ENCODE data around the gene MAP1S.

The MAP1S gene

DNA sequence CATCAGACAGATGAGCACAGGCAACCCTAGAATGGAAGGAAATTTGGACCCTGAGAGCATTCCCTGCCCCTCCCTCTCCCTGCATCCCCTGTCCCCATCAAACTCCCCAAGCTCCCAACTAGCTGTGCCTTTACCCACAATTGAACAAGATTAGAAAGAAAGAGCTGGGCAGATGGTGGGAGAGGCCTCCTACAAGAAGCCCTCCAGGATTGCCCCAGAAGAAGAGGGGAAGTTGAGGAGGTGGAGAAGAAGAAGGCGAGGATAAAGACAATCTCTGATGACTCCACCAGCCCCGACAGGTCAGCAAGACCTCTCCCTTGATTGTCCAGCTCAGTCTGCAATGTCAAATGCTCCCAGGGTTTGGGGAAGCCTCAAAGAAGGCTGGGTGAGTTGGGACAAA lies 43.0 kb upstream of the MAP1S start:
- no peaks in the 10 kb centered on the region for H3K27me3 ChIP-seq (ENCODE audit: insufficient read depth, low read length, poor library complexity)
- H3K79me2 ChIP-seq (ENCODE audit: insufficient read depth, low read length) = no peaks in the 10 kb centered on the region
- H2AFZ ChIP-seq (ENCODE audit: low read depth, low read length) = no peak overlapping the region
- no peak overlapping the region for H3K4me2 ChIP-seq (ENCODE audit: insufficient read depth, low read length)
- DNase-seq (no peak), ATAC-seq (ENCODE audit: insufficient read depth, low read depth) (no peak)
- no peaks in the 10 kb centered on the region for H3K36me3 ChIP-seq (ENCODE audit: insufficient read depth, low read length)
- no peak overlapping the region for H3K4me3 ChIP-seq (ENCODE audit: low read depth in 1 of 2, low read length in 2 of 2)
- no peak overlapping the region for H3K27ac ChIP-seq (ENCODE audit: low read length)
- H4K20me1 ChIP-seq (ENCODE audit: insufficient read depth, low read length) = 0 out of 2 replicates have a peak, but pooled peaks cover 4% of the 10 kb centered on the region
- H3K9ac ChIP-seq (ENCODE audit: low read depth, low read length) = no peak overlapping the region
- no peaks in the 10 kb centered on the region for H3K9me3 ChIP-seq (ENCODE audit: insufficient read depth, low read length, severe bottlenecking)
- TF ChIP-seq EZH2 (IDR thresholded peaks at IDR 0.05; ENCODE audit: borderline replicate concordance, low read depth, low read length, severe bottlenecking) = no peak
- TF ChIP-seq, protein P1, sequence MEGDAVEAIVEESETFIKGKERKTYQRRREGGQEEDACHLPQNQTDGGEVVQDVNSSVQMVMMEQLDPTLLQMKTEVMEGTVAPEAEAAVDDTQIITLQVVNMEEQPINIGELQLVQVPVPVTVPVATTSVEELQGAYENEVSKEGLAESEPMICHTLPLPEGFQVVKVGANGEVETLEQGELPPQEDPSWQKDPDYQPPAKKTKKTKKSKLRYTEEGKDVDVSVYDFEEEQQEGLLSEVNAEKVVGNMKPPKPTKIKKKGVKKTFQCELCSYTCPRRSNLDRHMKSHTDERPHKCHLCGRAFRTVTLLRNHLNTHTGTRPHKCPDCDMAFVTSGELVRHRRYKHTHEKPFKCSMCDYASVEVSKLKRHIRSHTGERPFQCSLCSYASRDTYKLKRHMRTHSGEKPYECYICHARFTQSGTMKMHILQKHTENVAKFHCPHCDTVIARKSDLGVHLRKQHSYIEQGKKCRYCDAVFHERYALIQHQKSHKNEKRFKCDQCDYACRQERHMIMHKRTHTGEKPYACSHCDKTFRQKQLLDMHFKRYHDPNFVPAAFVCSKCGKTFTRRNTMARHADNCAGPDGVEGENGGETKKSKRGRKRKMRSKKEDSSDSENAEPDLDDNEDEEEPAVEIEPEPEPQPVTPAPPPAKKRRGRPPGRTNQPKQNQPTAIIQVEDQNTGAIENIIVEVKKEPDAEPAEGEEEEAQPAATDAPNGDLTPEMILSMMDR (IDR thresholded peaks at IDR 0.05; ENCODE audit: borderline replicate concordance, extremely low read depth, low read length, poor library complexity, severe bottlenecking) = no peak
- no peaks in the 10 kb centered on the region for H3K4me1 ChIP-seq (ENCODE audit: insufficient read depth, low read length)

DNA sequence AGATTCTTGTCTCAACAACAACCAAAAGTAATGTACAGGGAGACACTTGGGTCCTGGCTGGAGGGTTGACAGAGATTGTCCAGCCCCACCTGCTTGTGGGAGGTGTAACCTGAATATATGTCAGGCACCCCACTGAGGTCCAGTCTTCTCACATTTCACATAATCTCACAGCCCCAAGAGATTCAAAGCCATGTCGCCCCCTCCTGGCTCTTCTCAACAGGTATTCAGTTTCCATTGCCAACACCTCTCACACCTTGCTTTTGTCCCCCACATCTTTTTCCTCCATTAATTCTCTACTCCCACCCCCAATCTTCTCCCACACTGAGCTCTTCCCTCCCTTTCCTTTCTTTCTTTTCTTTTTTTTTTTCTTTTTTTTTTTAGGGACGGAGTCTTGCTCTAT lies 42.3 kb upstream of the MAP1S start:
- no peak overlapping the region for H3K4me3 ChIP-seq (ENCODE audit: low read depth in 1 of 2, low read length in 2 of 2)
- 0 out of 2 replicates have a peak, but pooled peaks cover 4% of the 10 kb centered on the region for H4K20me1 ChIP-seq (ENCODE audit: insufficient read depth, low read length)
- no peak overlapping the region for H3K4me2 ChIP-seq (ENCODE audit: insufficient read depth, low read length)
- no peaks in the 10 kb centered on the region for H3K4me1 ChIP-seq (ENCODE audit: insufficient read depth, low read length)
- no peak overlapping the region for H2AFZ ChIP-seq (ENCODE audit: low read depth, low read length)
- no peaks in the 10 kb centered on the region for H3K36me3 ChIP-seq (ENCODE audit: insufficient read depth, low read length)
- no peaks in the 10 kb centered on the region for H3K9me3 ChIP-seq (ENCODE audit: insufficient read depth, low read length, severe bottlenecking)
- DNase-seq = no peak
- TF ChIP-seq EZH2 (IDR thresholded peaks at IDR 0.05; ENCODE audit: borderline replicate concordance, low read depth, low read length, severe bottlenecking) = no peak
- TF ChIP-seq, protein P1 (IDR thresholded peaks at IDR 0.05; ENCODE audit: borderline replicate concordance, extremely low read depth, low read length, poor library complexity, severe bottlenecking) = peak; percentile 51
- H3K27ac ChIP-seq (ENCODE audit: low read length) = no peak overlapping the region
- no peaks in the 10 kb centered on the region for H3K79me2 ChIP-seq (ENCODE audit: insufficient read depth, low read length)
- ATAC-seq (ENCODE audit: insufficient read depth, low read depth) = no peak
- H3K27me3 ChIP-seq (ENCODE audit: insufficient read depth, low read length, poor library complexity) = no peaks in the 10 kb centered on the region
- no peak overlapping the region for H3K9ac ChIP-seq (ENCODE audit: low read depth, low read length)

DNA sequence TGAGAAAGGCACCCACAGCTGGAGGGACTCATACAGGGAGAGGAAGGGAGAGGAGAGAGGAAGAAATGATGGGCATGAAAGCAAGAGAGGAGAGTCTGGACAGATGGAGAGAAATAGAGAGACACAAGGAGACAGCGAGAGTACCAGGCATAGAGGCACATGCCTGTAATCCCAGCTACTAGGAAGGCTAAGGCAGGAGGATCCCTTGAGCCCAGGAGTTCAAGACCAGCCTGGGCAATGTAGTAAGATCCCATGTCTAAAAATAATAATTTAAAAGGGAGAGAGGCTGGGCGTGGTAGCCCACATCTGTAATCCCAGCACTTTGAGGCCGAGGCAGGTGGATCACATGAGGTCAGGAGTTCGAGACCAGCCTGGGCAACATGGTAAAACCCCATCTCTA lies 40.4 kb upstream of the MAP1S start:
- TF ChIP-seq, protein P1 (IDR thresholded peaks at IDR 0.05; ENCODE audit: borderline replicate concordance, extremely low read depth, low read length, poor library complexity, severe bottlenecking) = no peak
- Histone ChIP-seq H3K9ac (ENCODE audit: low read depth, low read length) (no peak overlapping the region), H3K79me2 (ENCODE audit: insufficient read depth, low read length) (no peaks in the 10 kb centered on the region), H3K4me2 (ENCODE audit: insufficient read depth, low read length) (no peak overlapping the region), H4K20me1 (ENCODE audit: insufficient read depth, low read length) (peaks cover 4% of the 10 kb centered on the region), H3K36me3 (ENCODE audit: insufficient read depth, low read length) (no peaks in the 10 kb centered on the region), H2AFZ (ENCODE audit: low read depth, low read length) (no peak overlapping the region), H3K4me3 (ENCODE audit: low read depth in 1 of 2, low read length in 2 of 2) (no peak overlapping the region), H3K4me1 (ENCODE audit: insufficient read depth, low read length) (no peaks in the 10 kb centered on the region), H3K9me3 (ENCODE audit: insufficient read depth, low read length, severe bottlenecking) (no peaks in the 10 kb centered on the region), H3K27ac (ENCODE audit: low read length) (no peak overlapping the region), H3K27me3 (ENCODE audit: insufficient read depth, low read length, poor library complexity) (no peaks in the 10 kb centered on the region)
- ATAC-seq (ENCODE audit: insufficient read depth, low read depth) (no peak), DNase-seq (no peak)

Data from DND-41 (cell line).